Stimulated activated CD8-positive, alpha-beta memory T cell treated with anti-CD3 and anti-CD28 coated beads, Interleukin-2, amount 100 ng/mL, for 48 hours (primary cell): ENCODE results near the gene GRK3.
"Not testable (repeated sequence)": the region's sequence is repeated elsewhere in the genome, so short reads cannot be mapped to it uniquely, and the experiment has no call there.

ENCODE experiments used
- DNase-seq, 2 donors: peaks; one replicate each; pipeline ENCODE4 v3.0.0-alpha.2; 2020; ENCODE audit warnings: low read depth in 2 of 2

The GRK3 gene

GRCh38 chr22:25625747-25626623 lies 61.5 kb downstream of the GRK3 start:
- DNase-seq = not testable (repeated sequence)

GRCh38 chr22:25626624-25626990 lies 62.1 kb downstream of the GRK3 start:
- no peak for DNase-seq

DNA sequence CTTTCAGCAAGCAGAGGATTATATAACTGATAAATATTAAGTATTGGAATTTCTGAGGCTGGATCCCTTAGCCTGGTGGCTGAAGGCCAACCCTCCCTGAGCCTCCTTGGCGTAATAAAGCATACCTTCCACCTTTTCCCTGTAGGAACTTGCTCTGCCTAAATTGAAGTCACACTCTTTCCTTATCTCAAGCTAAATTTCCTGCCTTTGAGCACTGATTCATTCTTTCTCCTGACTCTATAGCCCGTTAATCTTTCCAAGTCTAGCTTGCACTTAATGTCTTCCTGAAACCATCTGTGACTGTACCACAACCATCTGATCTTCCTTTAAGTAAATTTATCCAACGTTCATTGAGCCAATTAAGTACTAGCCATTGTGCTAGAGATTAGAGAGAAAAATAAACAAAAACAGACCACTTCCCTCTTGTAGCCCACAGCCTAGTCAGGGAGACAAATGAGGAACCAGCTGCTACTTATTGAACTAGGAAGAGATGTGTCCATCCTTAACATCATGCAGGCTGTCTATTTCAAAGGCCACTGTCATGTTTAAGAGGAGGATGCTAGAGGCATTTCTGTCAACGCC lies 62.9 kb downstream of the GRK3 start:
- no peak for DNase-seq

DNA sequence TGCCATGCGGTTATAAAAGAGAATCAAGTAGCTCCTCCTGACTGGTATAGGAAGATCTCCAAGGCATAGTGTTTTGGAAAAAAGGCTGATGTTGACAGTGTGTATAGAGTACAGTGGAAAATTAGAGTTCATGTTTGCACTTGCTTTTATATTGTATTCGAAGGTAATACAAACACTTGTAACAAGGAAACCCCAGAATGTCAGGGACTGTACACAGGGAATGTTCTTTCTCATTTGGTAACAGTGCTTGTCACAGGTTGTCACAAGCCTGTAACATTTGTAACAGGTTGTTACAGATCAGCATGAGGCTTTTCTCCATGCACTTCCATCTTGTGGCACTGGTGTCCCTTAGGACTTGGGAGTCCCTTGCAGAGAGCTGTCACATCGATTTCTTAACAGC lies 64.0 kb downstream of the GRK3 start:
- no peak for DNase-seq

DNA sequence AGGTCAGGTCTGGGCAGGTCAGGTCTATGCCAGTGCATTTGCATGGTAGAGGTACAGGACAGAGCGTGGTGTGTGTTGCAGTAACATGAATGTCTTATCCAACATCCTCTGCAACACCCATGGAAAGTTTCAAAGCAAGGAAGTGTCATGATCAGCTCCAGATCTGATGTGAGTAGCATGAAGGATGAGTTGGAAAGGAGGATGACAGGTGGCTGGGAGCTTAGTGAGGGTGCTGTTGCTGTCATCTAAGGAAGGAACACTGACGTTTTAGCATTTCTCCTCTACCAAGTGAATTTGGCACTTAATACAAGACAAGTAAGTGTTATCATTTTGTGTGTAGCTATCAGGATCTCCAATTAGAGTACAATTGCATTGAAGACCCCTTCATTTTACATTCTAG lies 65.1 kb downstream of the GRK3 start:
- no peak for DNase-seq

DNA sequence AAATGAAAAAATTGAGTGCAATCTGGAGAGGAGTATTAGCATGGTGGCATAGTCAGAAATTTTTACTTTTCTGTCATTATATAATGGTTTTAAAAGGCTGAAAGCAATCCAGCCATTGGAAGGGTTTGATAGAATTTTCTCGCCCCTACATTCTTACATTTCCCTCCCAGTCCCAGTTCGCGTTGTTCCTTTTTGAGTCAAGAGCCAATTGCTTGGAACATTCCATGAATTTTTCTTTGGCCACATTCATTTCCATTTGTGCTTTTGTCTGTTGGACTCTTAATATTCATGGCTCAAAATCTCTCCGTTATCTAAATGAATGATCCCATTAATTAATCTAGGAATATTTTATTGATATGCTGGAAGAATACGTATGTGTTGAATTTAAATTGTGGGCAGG lies 66.0 kb downstream of the GRK3 start:
- DNase-seq = no peak

GRCh38 chr22:25636323-25636722 lies 71.8 kb downstream of the GRK3 start:
- DNase-seq = no peak

DNA sequence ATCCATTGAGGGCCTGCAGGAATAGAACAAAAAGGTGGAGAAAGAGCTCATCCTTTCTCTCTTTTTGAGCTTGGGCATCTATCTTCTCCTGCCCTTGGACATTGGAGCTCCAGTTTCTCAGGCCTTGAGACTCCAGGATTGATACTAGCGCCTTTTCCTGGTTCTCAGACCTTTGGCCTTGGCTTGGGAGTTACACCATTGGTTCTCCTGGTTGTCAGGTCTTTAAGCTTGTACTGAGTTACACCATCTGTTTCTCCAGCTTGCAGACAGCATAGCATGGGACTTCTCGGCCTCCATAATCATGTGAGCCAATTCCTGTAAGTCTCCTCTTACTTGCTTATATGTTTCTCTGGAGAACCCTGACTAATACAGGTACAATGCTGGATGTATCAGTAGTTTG lies 72.6 kb downstream of the GRK3 start:
- DNase-seq = no peak

GRCh38 chr22:25637672-25638071 lies 73.2 kb downstream of the GRK3 start:
- DNase-seq = no peak

DNA sequence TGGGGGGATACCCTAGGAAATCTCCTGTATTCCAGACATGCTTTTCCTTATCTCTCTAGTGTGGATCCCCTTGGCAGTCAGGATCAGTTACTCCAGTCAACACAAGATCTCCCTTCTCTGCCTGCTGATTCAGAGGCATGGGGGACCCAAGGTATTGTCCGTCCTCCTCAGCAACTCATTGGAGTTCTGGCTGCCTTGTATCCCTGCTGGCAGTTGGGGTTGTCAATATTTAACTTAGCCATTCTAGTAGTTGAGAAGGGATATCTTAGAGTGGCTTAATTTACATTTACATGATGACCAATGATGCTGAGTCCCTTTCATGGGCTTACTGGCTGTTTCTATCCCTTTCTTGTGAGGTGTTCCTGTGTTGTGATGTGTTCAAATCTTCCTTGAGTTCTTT lies 74.2 kb downstream of the GRK3 start:
- DNase-seq = no peak

GRCh38 chr22:25641650-25642049 lies 77.2 kb downstream of the GRK3 start:
- no peak for DNase-seq

GRCh38 chr22:25643232-25644000 lies 78.9 kb downstream of the GRK3 start:
- DNase-seq = no peak

- no peak for DNase-seq
Observed at GRCh38 chr22:25644122-25644521, 79.6 kb downstream of the GRK3 start.

DNA sequence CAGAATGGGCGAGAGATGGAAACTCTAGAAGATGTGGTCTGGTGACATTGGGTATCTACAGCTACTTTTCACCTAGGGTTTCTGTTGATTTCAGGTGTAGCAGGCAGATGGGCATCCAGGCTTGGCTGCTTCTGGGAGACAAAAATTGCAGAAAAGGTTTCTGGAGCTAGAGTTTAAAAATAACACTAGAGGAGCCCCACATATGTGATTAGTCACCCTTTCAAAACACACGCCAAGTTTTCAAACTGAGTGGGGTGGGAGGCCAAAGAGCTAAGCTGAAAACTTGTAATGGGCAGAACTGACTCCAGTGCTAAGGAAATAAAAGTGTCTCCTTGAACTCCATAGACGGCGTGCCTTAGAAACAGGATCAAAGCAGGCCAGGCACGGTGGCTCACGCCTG lies 80.8 kb downstream of the GRK3 start:
- no peak for DNase-seq

GRCh38 chr22:25645964-25646363 lies 81.5 kb downstream of the GRK3 start:
- no peak for DNase-seq

DNA sequence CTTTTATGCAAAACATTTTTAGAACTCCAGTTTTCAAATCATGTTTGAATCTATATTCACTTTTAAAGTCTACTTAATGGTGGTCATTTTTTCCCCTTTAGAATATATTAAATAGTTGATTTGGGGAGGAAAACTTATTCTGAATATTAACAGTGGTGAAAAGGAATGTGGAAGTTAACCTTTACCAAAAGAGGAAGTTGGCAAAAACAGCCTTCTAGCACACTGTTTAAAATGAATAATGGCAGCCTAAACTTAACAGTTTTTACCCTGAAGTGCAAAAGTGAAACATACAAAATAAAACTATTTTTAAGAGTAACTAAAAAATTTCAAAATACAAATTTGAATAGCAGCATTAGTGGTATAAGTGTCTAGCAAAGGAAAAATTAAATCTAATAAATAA lies 86.4 kb downstream of the GRK3 start:
- DNase-seq = no peak

DNA sequence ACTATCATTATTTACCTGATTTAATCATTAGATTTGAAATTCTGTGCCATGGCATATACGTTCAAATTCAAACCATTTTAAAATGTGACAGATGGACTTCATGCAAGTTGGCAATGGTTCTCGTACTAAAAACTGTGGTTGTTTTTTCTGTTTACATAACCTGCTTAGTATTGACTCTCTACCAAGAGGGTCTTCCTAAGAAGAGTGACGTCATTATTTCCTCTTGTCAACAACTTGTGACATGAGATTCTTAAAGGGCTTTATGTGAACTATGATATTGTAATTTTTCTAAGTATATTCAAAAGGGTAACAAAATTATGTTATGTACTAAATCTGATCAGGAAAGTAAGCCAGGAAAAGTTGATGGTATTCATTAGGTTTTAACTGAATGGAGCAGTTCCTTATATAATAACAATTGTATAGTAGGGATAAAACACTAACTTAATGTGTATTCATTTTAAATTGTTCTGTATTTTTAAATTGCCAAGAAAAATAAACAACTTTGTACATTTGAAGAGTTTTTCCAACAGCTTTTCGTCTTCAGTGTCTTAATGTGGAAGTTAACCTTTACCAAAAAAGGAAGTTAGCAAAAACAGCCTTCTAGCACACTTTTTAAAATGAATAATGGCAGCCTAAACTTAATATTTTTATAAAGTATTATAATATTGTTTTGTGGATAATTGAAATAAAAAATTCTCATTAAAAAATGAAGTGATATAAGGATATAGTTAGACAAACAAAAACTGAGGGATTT lies 87.0 kb downstream of the GRK3 start:
- DNase-seq = no peak

- DNase-seq = no peak
Observed at GRCh38 chr22:25654676-25655075, 90.2 kb downstream of the GRK3 start.

DNA sequence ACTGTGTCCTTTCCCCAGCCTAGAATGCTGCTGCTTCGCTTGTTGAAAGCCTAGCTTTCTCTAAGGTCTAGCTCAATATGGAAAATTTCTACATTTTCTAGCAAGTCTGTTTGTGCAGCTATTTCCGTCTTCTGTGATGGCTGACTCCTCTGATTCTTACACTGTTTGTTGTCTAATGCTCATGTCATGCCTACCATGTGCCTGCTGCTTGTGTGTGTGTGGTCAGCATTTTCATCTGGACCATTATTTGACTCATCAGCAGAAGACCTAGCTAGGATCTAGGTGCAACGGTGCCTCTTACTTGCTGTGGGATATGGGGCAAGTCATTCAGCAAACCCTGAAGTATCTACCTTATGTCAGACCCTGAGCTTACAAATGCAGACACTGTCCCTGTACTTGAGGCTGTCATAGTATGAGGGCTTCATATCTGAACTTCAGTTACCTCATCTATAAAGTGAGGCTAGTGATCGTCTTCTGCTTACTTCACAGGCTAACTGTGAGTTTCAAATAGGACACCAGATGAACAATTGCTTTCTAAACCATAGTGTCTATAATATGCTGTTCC lies 91.0 kb downstream of the GRK3 start:
- DNase-seq = no peak

DNA sequence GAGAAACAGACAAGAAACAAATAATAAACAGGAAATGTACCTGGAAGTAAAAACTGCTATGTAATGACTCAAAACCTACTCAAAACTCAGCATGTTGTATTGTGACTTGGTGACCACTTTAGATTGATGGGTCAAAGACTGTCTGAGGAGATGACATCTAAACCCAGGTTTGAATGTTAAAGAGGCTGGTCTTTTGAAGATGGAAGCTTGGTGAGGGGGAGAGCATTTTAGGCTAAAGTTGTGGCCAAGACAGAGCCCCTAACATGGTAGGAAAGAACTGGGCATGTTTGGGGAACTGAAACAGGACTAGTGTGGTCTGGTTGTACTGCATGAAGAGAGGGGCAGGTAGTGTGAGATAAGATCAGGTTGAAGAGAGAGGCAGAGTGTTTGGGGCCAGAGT lies 92.2 kb downstream of the GRK3 start:
- DNase-seq = no peak

GRCh38 chr22:25658633-25659032 lies 94.2 kb downstream of the GRK3 start:
- DNase-seq = no peak

GRCh38 chr22:25659413-25659812 lies 94.9 kb downstream of the GRK3 start:
- no peak for DNase-seq
